GM12878 (cell line): ENCODE data around the gene SGPP2. TPM values are rescaled to one million over a fixed set of nuclear protein-coding genes. Genes with fewer than 3 reads are reported as not detected.

Experiments used
- ATAC-seq: fragments of 200-7000 bp; cut with Tn5 transposase; 3 replicates; pipeline ENCODE4 v1.9.1; 2020; ENCODE audit warnings: mild to moderate bottlenecking, moderate library complexity
- BruUV-seq: library from RNA; stranded (reverse); fragments of 400-500 nt; replicated peaks from 2 replicates; lab custom pipeline; 2021; lab: Mats Ljungman, UMichigan
- CTCF ChIA-PET: fragments of 300-600 bp; sonication (Branson Sonifier 250); formaldehyde crosslinking; extraction: SDS; loops from one replicate; lab custom pipeline; 2021; ENCODE audit warnings: inconsistent platforms; lab: Yijun Ruan, JAX
- POLR2A ChIA-PET: fragments of 350-600 bp; formaldehyde crosslinking; extraction: SDS; loops from one replicate; lab custom pipeline; 2021; ENCODE audit warnings: inconsistent platforms; lab: Charles Lee
- RAD21 ChIA-PET: fragments of 300-600 bp; sonication (Branson Sonifier 250); formaldehyde crosslinking; loops from one replicate; lab custom pipeline; 2023; ENCODE audit warnings: antibody characterized with exemption; ENCODE audit not compliant: unreplicated experiment; lab: Charles Lee
- SMC1A ChIA-PET: fragments of 300-600 bp; sonication (Branson Sonifier 250); formaldehyde crosslinking; loops from one replicate; lab custom pipeline; 2023; ENCODE audit not compliant: unreplicated experiment, uncharacterized antibody; lab: Charles Lee
- DNase-seq: peaks from one replicate; pipeline ENCODE4 v3.0.0-alpha.2; 2011; ENCODE audit warnings: low read depth, low spot score
- FAIRE-seq: peaks from 3 replicates; lab custom pipeline; 2011; peaks lifted over from hg19 to GRCh38; lab: Jason Lieb, UNC
- H2AFZ ChIP-seq: 2 replicates; pipeline ENCODE4 v1.6.0; 2011; ENCODE audit warnings: low read depth, low read length, control low read depth; ENCODE audit not compliant: control insufficient read depth
- H3K27ac ChIP-seq: 2 replicates; pipeline ENCODE4 v1.5.1; 2011; ENCODE audit warnings: control low read depth; ENCODE audit not compliant: control insufficient read depth, insufficient read depth
- H3K27me3 ChIP-seq, 2 experiments: replicated peaks in 1 of 2; 2 replicates each; pipeline versions ENCODE4 v1.6.0 to v1.6.1; 2011; ENCODE audit warnings: low read length in 1 of 2; ENCODE audit not compliant: control insufficient read depth in 2 of 2, insufficient read depth in 2 of 2
- H3K36me3 ChIP-seq, 2 experiments: 2 replicates each; pipeline ENCODE4 v1.5.1; 2011; ENCODE audit warnings: low read length in 1 of 2; ENCODE audit not compliant: control insufficient read depth in 2 of 2, insufficient read depth in 2 of 2
- H3K4me1 ChIP-seq: 2 replicates; pipeline ENCODE4 v1.6.1; 2011; ENCODE audit warnings: mild to moderate bottlenecking, low read length, moderate library complexity, mixed read lengths; ENCODE audit not compliant: control insufficient read depth, insufficient read depth
- H3K4me2 ChIP-seq: 2 replicates; pipeline ENCODE4 v1.6.0; 2011; ENCODE audit warnings: control low read depth; ENCODE audit not compliant: control insufficient read depth, insufficient read depth
- H3K4me3 ChIP-seq: fragments of 200-600 bp; sonication (generic); 2 replicates; pipeline ENCODE4 v1.5.1; 2016
- H3K79me2 ChIP-seq: 2 replicates; pipeline ENCODE4 v1.6.0; 2011; ENCODE audit warnings: low read length; ENCODE audit not compliant: control insufficient read depth, insufficient read depth
- H3K9ac ChIP-seq: 2 replicates; pipeline ENCODE4 v1.8.0; 2011; ENCODE audit warnings: low read length, control low read depth, mixed read lengths; ENCODE audit not compliant: control insufficient read depth, insufficient read depth
- H3K9me3 ChIP-seq: replicated peaks from 3 replicates; pipeline ENCODE4 v1.5.1; 2011; ENCODE audit warnings: mild to moderate bottlenecking, low read length; ENCODE audit not compliant: control insufficient read depth, insufficient read depth
- H4K20me1 ChIP-seq: 2 replicates; pipeline ENCODE4 v1.6.0; 2011; ENCODE audit not compliant: control insufficient read depth, insufficient read depth
- BMI1 ChIP-seq: fragments of 450-650 bp; IDR thresholded peaks from 2 replicates; pipeline ENCODE4 v1.6.1; 2016; ENCODE audit warnings: mild to moderate bottlenecking, moderate library complexity, borderline replicate concordance
- CBFB ChIP-seq: IDR thresholded peaks from 2 replicates; pipeline ENCODE4 v1.6.1; 2016; ENCODE audit warnings: antibody characterized with exemption, low read depth
- CTCF ChIP-seq, 3 experiments: IDR thresholded peaks in 2 of 3; conservative IDR thresholded peaks in 1 of 3; 2 replicates each; pipeline ENCODE4 v1.5.1; 2011; ENCODE audit warnings: low read depth in 3 of 3, low read length in 3 of 3, mild to moderate bottlenecking in 3 of 3, control low read depth in 2 of 3, moderate library complexity in 2 of 3, inconsistent platforms in 1 of 3, mixed read lengths in 1 of 3; ENCODE audit not compliant: control insufficient read depth in 2 of 3, insufficient read depth in 1 of 3; ENCODE audit errors: extremely low read depth in 1 of 3
- DPF2 ChIP-seq: fragments of 450-650 bp; IDR thresholded peaks from 2 replicates; pipeline ENCODE4 v1.6.1; 2017; ENCODE audit warnings: mild to moderate bottlenecking
- E2F8 ChIP-seq: fragments of 450-650 bp; IDR thresholded peaks from 2 replicates; pipeline ENCODE4 v1.6.1; 2018; ENCODE audit warnings: mild to moderate bottlenecking, low read depth, moderate library complexity; ENCODE audit not compliant: partially characterized antibody
- FOS ChIP-seq: IDR thresholded peaks from 3 replicates; pipeline ENCODE4 v1.6.1; 2011; ENCODE audit warnings: borderline replicate concordance; ENCODE audit not compliant: insufficient read length; ENCODE audit errors: extremely low read depth
- GABPA ChIP-seq: IDR thresholded peaks from 2 replicates; pipeline ENCODE4 v1.6.1; 2014; ENCODE audit warnings: antibody characterized with exemption, low read depth, mild to moderate bottlenecking, inconsistent platforms
- KLF5 ChIP-seq: fragments of 450-650 bp; IDR thresholded peaks from 2 replicates; pipeline ENCODE4 v1.6.1; 2014; ENCODE audit warnings: mild to moderate bottlenecking; ENCODE audit not compliant: partially characterized antibody
- MEF2B ChIP-seq: fragments of 450-650 bp; IDR thresholded peaks from 2 replicates; pipeline ENCODE4 v1.6.1; 2018; ENCODE audit warnings: mild to moderate bottlenecking, moderate library complexity; ENCODE audit not compliant: partially characterized antibody, poor library complexity, severe bottlenecking
- MTA2 ChIP-seq: fragments of 450-650 bp; IDR thresholded peaks from 2 replicates; pipeline ENCODE4 v1.6.1; 2016; ENCODE audit warnings: low read depth, mild to moderate bottlenecking, moderate library complexity
- MXI1 ChIP-seq: fragments of 150-350 bp; IDR thresholded peaks from 2 replicates; pipeline ENCODE4 v1.6.1; 2011; ENCODE audit warnings: low read depth, mild to moderate bottlenecking, inconsistent platforms, low read length, improper control_type of control experiment
- NRF1 ChIP-seq: conservative IDR thresholded peaks from 2 replicates; pipeline ENCODE4 v1.6.1; 2011; ENCODE audit warnings: mild to moderate bottlenecking, low read depth, low read length, improper control_type of control experiment
- POLR2A ChIP-seq: IDR thresholded peaks from 2 replicates; pipeline ENCODE4 v1.6.1; 2011; ENCODE audit warnings: low read depth, mild to moderate bottlenecking, low read length
- POLR2AphosphoS5 ChIP-seq: IDR thresholded peaks from 2 replicates; pipeline ENCODE4 v1.6.1; 2011; ENCODE audit warnings: mild to moderate bottlenecking, low read length, inconsistent platforms
- RBBP5 ChIP-seq: fragments of 200-600 bp; sonication (generic); conservative IDR thresholded peaks from 2 replicates; pipeline ENCODE4 v1.6.1; 2016
- SRF ChIP-seq, 2 experiments: IDR thresholded peaks; 2 replicates each; pipeline ENCODE4 v1.6.1; 2011; ENCODE audit warnings: low read depth in 2 of 2, low read length in 2 of 2, mild to moderate bottlenecking in 1 of 2, moderate library complexity in 1 of 2
- ZBTB4 ChIP-seq: fragments of 450-650 bp; formaldehyde crosslinking; IDR thresholded peaks from 2 replicates; pipeline ENCODE4 v1.4.0; 2022; ENCODE audit warnings: mild to moderate bottlenecking, moderate library complexity
- WGBS: methylation state at CpG from one replicate; pipeline ENCODE4 v1.1.6; 2016; ENCODE audit warnings: low lambda C conversion rate; ENCODE audit not compliant: insufficient replicate concordance, insufficient coverage; ENCODE audit errors: missing lambda C conversion rate; 5-methylcytosine and 5-hydroxymethylcytosine counted together
- in situ Hi-C: fragments of 300-500 bp; cut with MboI; formaldehyde crosslinking; loops from 9 replicates; pipeline ENCODE4 v1.14.3; 2018; ENCODE audit warnings: mixed read lengths
- intact Hi-C: fragments of 100-400 bp; cut with micrococcal nuclease; formaldehyde crosslinking; loops from one replicate; pipeline ENCODE4 v1.14.2; 2022; ENCODE audit not compliant: unreplicated experiment
- polyA plus RNA-seq, 11 experiments: library from polyadenylated mRNA; depleted of rRNA in 4 of 11; unstranded in 6 of 11; stranded (reverse) in 5 of 11; fragments of >200 nt; fragmentation: Nextera tagmentation in 4 of 11; fragmentation: Illumina TruSeq in 1 of 11; extraction: Ambion mirVana in 4 of 11; extraction: Trizol in 1 of 11; gene quantifications; 1 replicate in 1 of 11; 2 replicates in 10 of 11; pipeline versions ENCODE4 v1.2.1 to v1.2.3, GENCODE V29; 2011 to 2016; ENCODE audit warnings: inconsistent platforms in 2 of 11, missing spikeins in 2 of 11, low read depth in 1 of 11
- total RNA-seq, 4 experiments: library from RNA; depleted of rRNA in 3 of 4; stranded (reverse); fragments of >200 nt in 3 of 4; fragmentation: Illumina TruSeq in 1 of 4; extraction: Trizol in 1 of 4; gene quantifications; 2 replicates each; pipeline versions ENCODE4 v1.2.1 to v1.2.3, GENCODE V29; 2013 to 2021

The SGPP2 gene
- total and polyA plus RNA-seq, 10 of the 15 experiments (the other 5 are each of a cell fraction or from before 2014, with no cell fraction given), result 3.5 to 84.9 (median 13.1) TPM

- Histone ChIP-seq H3K4me3 (no peak overlapping the region), H3K36me3 (peaks cover 3 to 6% of the 10 kb centered on the region in 2 experiments; a peak in 3 of 4 replicates), H4K20me1 (no peaks in the 10 kb centered on the region), H3K27ac (no peak overlapping the region), H3K4me2 (no peak overlapping the region), H3K79me2 (no peaks in the 10 kb centered on the region), H3K9ac (no peak overlapping the region), H2AFZ (no peak overlapping the region), H3K27me3 (no peaks in the 10 kb centered on the region), H3K9me3 (no peaks in the 10 kb centered on the region), H3K4me1 (no peaks in the 10 kb centered on the region)
- ATAC-seq (no peak), FAIRE-seq (no peak), DNase-seq (no peak)
- in situ Hi-C loops, result no loop called here
- ChIA-PET SMC1A (interaction anchor here (0.7 to 2.7 kb wide), 7 partner anchors 10 to 237 kb away, joined by 3 to 12 read pairs (median 5); no protein-coding TSS in a partner anchor), CTCF (interaction anchor here (1.6 to 2.1 kb wide), 2 partner anchors 10 to 237 kb away, joined by 4 to 12 read pairs; no protein-coding TSS in a partner anchor), RAD21 (interaction anchor here (0.9 to 2.5 kb wide), 2 partner anchors 235 to 236 kb away, joined by 4 to 12 read pairs; a partner anchor contains a TSS), POLR2A (interaction anchor here (0.6 kb wide), 1 partner anchor 356 kb away, joined by 4 read pairs; no protein-coding TSS in a partner anchor)
- intact Hi-C loops, result no loop called here
- no TSS peak for BruUV-seq
- WGBS, result 98% methylated on average over 7 of the region's 7 CpGs
- TF ChIP-seq MTA2, result no peak
- TF ChIP-seq KLF5, result no peak
- TF ChIP-seq MXI1, result no peak
- no peak for TF ChIP-seq POLR2AphosphoS5
- no peak for TF ChIP-seq NRF1
- TF ChIP-seq FOS, result no peak
- no peak for TF ChIP-seq SRF (IDR thresholded peaks at IDR 0.05; ENCODE audit: low read depth in 2 of 2, low read length in 2 of 2)
- TF ChIP-seq MEF2B, result no peak
- TF ChIP-seq RBBP5, result no peak
- TF ChIP-seq BMI1, result no peak
- TF ChIP-seq GABPA, result no peak
- TF ChIP-seq CTCF (IDR thresholded peaks at IDR 0.05 in 2 of 3, conservative IDR thresholded peaks at IDR 0.05 in 1 of 3; ENCODE audit: control insufficient read depth in 2 of 3, extremely low read depth in 1 of 3, insufficient read depth in 1 of 3, low read depth in 3 of 3, low read length in 3 of 3), result no peak
- no peak for TF ChIP-seq CBFB
- TF ChIP-seq DPF2, result no peak
- no peak for TF ChIP-seq ZBTB4
- TF ChIP-seq POLR2A, result no peak
- no peak for TF ChIP-seq E2F8
These were observed 130.2 kb downstream of the SGPP2 start for GRCh38 chr2:222554517-222554916.
